GM21381 (cell line): ENCODE data around the gene CRADD.
"Not testable (repeated sequence)": the region's sequence is repeated elsewhere in the genome, so short reads cannot be mapped to it uniquely, and the experiment has no call there.

Source experiments
- ATAC-seq: cut with Tn5 transposase; IDR thresholded peaks from one replicate; pipeline ENCODE4 v1.9.1; 2021; ENCODE audit warnings: mild to moderate bottlenecking, moderate library complexity; ENCODE audit not compliant: unreplicated experiment

Gene CRADD

DNA sequence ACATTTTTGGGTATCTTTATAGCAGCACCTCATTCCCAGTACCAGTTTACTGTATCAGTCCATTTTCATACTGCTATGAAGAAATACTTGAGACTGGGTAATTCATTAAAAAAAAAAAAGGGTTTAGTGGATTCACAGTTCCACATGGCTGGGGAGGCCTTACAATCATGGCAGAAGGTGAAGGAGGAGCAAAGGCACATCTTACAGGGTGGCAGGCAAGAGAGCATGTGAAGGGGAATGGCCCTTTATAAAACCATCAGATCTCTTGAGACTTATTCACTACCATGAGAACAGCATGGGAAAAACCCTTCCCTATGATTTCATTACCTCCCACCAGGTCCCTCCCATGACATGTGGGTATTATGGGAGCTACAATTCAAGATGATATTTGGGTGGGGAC, 77.7 kb downstream of the CRADD start:
- ATAC-seq = not testable (repeated sequence)

DNA sequence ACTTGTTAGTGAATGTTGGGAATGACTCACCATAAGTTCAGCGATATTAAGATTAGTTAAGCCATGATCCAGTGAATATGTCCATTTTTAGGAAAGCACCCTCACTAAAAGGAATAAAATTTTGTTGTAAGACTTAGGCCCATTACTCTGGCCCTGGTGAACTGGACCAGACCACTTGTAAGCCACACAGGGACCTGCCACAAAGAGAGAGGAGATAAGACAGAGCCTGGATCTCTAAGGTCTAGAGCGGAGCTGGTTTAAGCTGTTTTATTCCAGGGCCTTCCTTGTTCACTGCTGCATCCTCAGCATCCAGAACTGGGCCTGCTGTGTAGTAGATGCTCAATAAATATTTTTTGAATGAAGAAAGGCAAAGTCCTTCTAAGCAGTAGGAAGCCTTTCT, 79.1 kb downstream of the CRADD start:
- ATAC-seq = no peak

- no peak for ATAC-seq
Observed at GRCh38 chr12:93757792-93758694, 80.9 kb downstream of the CRADD start.

GRCh38 chr12:93758801-93759373, 81.7 kb downstream of the CRADD start:
- ATAC-seq = no peak

- no peak for ATAC-seq
Observed at GRCh38 chr12:93759512-93760081, 82.4 kb downstream of the CRADD start.

GRCh38 chr12:93760275-93760875, 83.2 kb downstream of the CRADD start:
- no peak for ATAC-seq

- no peak for ATAC-seq
Observed at GRCh38 chr12:93762059-93762719, 85.0 kb downstream of the CRADD start.

DNA sequence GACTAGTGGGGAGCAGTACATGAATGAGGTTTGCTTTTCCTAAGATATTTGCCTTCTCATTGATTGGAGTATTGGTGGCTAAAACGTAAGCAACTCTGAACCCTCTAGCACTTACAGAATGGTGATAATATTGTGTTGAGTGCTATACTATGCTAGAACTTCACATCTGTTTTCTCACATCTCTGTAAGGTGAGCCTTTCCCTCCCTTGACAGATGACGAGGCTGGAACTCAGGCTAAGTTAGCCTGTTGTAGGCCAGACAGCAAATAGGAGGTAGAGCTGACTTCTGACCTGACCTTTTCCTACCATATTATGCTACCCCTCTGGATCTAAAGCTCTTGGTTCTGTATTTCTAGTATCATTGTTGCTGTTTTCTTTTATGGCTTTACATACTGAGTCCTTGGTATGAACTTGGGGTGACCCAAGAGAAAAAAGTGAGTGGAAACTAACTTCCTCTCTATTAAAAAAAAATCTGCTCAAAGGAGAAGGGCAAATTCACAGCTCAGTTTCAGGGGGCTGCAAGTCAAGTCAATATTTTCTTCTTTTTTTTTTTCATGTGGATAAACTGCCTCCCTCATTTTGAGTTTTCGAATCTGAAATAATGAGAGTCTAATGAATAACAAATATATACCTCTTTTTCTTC, 85.9 kb downstream of the CRADD start:
- no peak for ATAC-seq

DNA sequence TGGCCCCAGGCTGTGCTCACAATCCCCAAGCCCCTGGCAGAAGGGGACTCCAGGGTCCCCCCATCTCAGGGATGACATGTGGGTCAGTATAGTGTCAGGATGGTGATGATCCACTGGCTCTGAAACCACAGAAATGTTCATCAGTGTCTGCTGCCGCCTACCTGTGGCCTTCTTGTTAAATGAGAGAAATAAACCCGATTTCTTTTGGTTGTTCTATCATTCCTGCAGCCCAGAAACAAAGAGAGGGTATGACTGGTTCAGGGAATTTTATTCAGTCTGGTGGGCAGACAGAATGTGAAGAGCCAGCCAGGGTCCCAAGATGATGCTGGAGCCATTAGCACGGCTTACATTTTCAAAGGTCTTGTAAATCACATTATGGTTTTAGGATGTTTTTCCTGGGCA, 86.6 kb downstream of the CRADD start:
- no peak for ATAC-seq

DNA sequence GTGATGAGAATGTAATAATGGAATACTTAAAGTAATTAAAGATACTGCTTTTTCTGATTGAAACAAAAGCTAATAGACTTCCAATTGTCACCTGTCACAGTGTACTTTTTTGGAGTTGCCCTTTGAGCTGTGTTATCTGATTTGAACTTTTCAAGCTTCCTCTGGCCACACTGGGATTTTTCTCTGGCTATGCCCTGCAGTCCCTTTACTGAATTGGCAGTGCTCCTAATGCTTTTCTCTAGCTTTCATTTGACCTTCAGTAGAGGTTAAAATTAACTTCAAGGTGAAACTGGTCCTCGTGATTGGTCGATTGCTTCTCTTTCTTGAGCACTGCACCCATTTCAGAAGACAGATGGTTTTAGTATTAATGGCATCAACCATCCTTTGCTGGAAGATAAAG, 89.2 kb downstream of the CRADD start:
- ATAC-seq = no peak

GRCh38 chr12:93766796-93767523, 89.8 kb downstream of the CRADD start:
- ATAC-seq = no peak

- no peak for ATAC-seq
Observed at GRCh38 chr12:93767524-93767863, 90.3 kb downstream of the CRADD start.

DNA sequence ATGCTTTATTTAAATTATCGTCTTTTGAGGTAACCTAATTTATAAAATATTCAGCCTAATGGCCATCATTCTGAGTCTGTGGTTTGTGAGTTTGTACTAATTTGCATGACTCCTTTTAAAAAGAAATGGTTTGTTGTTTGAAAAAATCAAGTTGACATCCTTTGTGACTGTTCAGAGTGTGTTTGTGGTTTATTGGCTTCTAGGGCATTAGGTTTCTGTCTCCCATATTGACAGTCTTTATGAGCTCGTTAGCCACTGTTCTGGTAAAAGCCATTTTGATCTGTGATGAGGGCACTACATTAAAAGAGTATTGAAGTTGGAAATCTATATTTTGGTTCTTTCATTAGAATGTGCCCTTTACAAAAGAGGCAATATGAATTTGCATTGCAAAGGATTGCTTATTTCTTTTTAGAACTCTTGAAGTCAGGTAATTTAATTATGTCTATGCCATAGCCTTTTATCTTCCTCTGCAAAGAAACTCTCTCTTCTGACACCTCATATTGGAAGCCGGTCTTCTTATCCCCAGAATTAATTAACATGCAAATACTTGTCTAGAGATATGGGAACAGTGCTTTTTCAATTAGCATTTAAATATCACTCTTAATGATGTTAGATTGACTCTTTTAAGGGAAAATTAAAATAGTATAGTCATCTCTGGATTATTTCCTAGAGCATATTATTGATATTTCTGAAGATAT, 95.0 kb downstream of the CRADD start:
- no peak for ATAC-seq

DNA sequence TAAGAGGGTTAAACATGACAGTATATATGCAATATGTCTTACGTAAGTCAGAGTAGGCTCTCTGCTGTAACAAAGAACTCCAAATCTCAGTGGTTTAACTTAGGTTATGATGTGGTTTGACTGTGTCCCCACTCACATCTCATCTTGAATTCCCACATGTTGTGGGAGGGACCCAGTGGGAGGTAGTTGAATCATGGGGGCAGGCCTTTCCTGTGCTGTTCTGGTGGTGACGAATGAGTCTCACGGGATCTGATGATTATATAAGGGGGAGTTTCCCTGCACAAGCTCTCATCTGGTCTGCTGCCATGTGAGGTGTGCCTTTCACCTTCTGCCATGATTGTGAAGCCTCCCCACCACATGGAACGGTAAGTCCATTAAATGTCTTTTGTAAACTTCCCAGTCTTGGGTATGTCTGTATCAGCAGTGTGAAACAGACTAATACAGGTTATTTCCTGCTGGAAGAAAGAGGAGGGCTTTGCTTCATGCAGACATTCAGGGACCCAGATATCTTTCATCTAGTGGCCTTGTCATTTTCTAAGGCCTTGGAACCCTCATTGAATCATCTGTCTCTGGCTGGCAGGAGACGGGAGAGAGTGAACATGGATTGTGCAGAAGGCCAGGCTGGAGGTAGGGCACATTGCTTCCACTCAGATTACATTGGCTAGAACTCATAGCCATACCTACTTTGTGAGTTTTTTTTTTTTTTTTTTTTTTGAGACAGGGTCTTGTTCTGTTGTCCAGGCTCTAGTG, 96.1 kb downstream of the CRADD start:
- ATAC-seq = no peak

GRCh38 chr12:93776581-93777018, 99.4 kb downstream of the CRADD start:
- ATAC-seq = no peak

- no peak for ATAC-seq
Observed at GRCh38 chr12:93777254-93777653, 100.1 kb downstream of the CRADD start.

GRCh38 chr12:93778306-93778705, 101.1 kb downstream of the CRADD start:
- ATAC-seq = no peak

GRCh38 chr12:93778766-93779165, 101.6 kb downstream of the CRADD start:
- ATAC-seq = no peak
